Activated T-helper 17 cell treated with anti-CD3 and anti-CD28 coated beads, Interleukin-2, amount 50 U/mL, for 72 hours (primary cell): ENCODE measurements around the gene DDX47. TPM values are rescaled to one million over a fixed set of nuclear protein-coding genes. Genes with fewer than 3 reads are reported as not detected.
"Not testable (repeated sequence)": the region's sequence is repeated elsewhere in the genome, so short reads cannot be mapped to it uniquely, and the experiment has no call there.

ENCODE experiments used
- ATAC-seq: fragments of 150-1000 bp; cut with Tn5 transposase; replicated peaks from 2 replicates; pipeline ENCODE4 v1.10.0; 2021; ENCODE audit warnings: mild to moderate bottlenecking, moderate library complexity
- H3K27ac Mint-ChIP-seq: one replicate; pipeline ENCODE4 v1.8.0; 2022; ENCODE audit warnings: mixed read lengths
- H3K27me3 Mint-ChIP-seq: one replicate; pipeline ENCODE4 v1.8.0; 2022; ENCODE audit warnings: mixed read lengths
- H3K36me3 Mint-ChIP-seq: one replicate; pipeline ENCODE4 v1.8.0; 2022; ENCODE audit warnings: low read depth, mild to moderate bottlenecking, mixed read lengths
- H3K4me1 Mint-ChIP-seq: one replicate; pipeline ENCODE4 v1.8.0; 2022; ENCODE audit warnings: mixed read lengths
- H3K4me3 Mint-ChIP-seq: one replicate; pipeline ENCODE4 v1.8.0; 2022; ENCODE audit warnings: mild to moderate bottlenecking, mixed read lengths
- H3K9me3 Mint-ChIP-seq: one replicate; pipeline ENCODE4 v1.8.0; 2022; ENCODE audit warnings: mixed read lengths
- total RNA-seq, 2 donors: library from RNA; stranded (reverse); gene quantifications; one replicate each; pipeline ENCODE4 v1.2.3, GENCODE V29; 2022

The DDX47 gene
- total RNA-seq, 2 donors from 2014 or later = 90.0 to 90.4 TPM

DNA sequence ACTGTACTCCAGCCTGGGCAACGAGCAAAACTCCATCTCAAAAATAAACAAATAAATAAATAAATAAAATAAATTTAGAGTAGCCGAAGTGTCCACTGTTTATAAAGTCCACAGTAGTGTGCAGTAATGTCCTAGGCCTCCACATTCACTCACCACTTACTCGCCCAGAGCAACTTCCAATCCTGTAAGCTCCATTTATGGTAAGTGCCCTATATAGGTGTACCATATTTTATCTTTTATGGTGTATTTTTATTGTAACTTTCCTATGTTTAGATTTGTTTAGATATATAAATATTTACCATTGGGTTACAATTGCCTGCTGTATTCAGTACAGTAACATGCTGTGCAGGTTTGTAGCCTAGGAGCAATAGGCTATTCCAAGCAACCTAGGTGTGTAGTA, 40.3 kb downstream of the DDX47 start:
- H3K27ac Mint-ChIP-seq = no peak overlapping the region
- no peaks in the 10 kb centered on the region for H3K27me3 Mint-ChIP-seq

DNA sequence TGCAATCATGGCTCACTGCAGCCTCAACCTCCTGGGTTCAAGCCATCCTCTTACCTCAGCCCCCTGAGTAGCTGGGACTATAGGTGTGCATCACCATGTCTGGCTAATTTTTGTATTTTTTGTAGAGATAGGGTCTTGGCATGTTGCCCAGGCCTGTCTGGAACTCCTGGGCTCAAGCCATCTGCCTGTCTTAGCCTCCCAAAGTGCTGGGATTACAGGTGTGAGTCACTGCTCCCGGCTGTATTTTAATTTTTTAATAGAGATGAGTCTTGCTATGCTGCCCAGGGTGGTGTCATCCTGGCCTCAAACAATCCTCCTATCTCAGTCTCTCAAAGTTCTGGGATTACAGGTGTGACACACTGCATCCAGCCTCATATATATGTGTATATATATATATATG, 46.5 kb downstream of the DDX47 start:
- H3K36me3 Mint-ChIP-seq = peaks cover 13% of the 10 kb centered on the region
- no peaks in the 10 kb centered on the region for H3K9me3 Mint-ChIP-seq
- no peak overlapping the region for H3K27ac Mint-ChIP-seq
- no peaks in the 10 kb centered on the region for H3K4me1 Mint-ChIP-seq
- H3K27me3 Mint-ChIP-seq = no peaks in the 10 kb centered on the region
- no peak overlapping the region for H3K4me3 Mint-ChIP-seq
- ATAC-seq = no peak

More for the DNA sequence above, 40.3 kb downstream of the DDX47 start:
- Mint-ChIP-seq H3K4me1 (no peaks in the 10 kb centered on the region), H3K4me3 (no peak overlapping the region), H3K9me3 (peaks cover 7% of the 10 kb centered on the region), H3K36me3 (no peaks in the 10 kb centered on the region)
- ATAC-seq = no peak

DNA sequence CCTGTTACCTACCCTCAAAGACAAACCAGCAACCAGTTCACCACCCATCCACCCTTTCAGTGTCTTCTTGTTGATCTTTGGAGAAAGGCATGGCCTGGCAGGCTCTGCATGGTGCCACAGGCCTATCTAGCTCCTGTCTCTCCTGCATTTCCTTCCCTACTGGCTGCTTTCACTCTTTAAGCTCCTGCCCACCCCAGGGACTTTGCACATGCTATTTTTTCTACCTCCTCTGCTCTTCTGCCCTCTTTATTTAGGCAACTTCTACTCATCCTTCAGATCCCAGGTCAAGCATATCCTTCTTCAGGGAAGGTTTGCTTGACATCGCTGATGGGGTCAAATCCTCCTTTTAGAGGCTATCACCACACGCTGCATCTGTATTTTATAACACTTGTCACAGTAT, 51.1 kb downstream of the DDX47 start:
- peaks cover 8% of the 10 kb centered on the region for H3K36me3 Mint-ChIP-seq
- no peak overlapping the region for H3K4me3 Mint-ChIP-seq
- H3K27me3 Mint-ChIP-seq = no peaks in the 10 kb centered on the region
- no peak overlapping the region for H3K27ac Mint-ChIP-seq
- no peak for ATAC-seq
- H3K4me1 Mint-ChIP-seq = no peaks in the 10 kb centered on the region
- H3K9me3 Mint-ChIP-seq = no peaks in the 10 kb centered on the region

DNA sequence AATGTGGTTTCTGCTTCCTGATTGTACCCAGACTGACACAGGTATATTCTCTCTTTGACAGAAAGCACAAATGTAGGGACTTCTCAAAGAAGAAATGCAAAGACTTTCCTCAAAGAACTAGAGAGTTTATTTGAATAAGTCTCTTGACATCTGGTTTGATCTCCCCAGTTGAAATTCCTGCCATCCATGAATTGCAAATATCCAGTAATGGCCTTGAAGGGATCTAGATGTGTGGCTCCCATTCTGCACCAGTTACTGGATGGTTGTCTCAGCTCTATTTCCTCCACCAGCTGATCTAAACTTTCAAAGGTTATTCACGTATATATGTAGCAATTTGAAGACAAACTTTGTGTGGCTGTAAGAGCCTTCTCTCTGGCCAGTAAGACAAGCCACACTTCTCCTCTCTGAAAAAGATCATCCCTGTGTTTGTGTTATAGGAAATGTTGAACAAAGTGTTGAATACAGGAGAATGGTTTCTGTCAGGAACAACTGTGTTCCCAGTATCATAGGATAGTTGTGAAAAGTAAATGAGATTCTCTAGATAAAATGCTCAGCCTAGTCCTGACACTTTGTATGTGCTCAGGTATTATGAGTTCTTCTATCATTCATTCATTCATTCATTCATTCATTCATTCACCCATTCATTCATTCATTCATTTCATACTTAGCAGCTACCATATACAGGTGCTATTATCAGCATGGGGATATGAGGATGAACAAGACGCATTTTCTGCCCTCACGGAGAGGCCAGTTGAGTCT, 55.5 kb downstream of the DDX47 start:
- Mint-ChIP-seq H3K4me3 (no peak overlapping the region), H3K9me3 (no peaks in the 10 kb centered on the region), H3K27ac (no peak overlapping the region), H3K27me3 (no peaks in the 10 kb centered on the region), H3K4me1 (no peaks in the 10 kb centered on the region), H3K36me3 (peaks cover 5% of the 10 kb centered on the region)
- ATAC-seq = no peak

DNA sequence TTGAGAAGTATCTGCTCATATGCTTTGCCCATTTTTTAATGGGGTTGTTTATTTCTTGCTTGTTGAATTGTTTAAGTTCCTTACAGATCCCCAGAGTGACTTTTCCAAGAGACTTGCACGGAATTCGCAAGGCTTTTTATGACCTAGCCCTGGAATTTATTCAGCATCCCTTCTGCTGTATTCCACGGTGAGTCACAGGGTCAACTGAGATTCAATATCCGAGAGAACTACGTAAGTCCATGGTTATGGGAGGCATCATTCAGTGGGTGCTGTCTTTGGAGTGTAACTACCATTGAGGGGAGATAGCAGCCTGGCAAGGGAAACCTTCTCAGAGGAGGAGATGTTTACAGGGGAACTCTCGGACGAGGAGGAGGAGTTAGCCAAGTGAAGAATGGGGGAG, 57.3 kb downstream of the DDX47 start:
- no peak for ATAC-seq
- H3K4me3 Mint-ChIP-seq = no peak overlapping the region
- no peaks in the 10 kb centered on the region for H3K36me3 Mint-ChIP-seq
- H3K27me3 Mint-ChIP-seq = no peaks in the 10 kb centered on the region
- H3K9me3 Mint-ChIP-seq = no peaks in the 10 kb centered on the region
- no peak overlapping the region for H3K27ac Mint-ChIP-seq
- no peaks in the 10 kb centered on the region for H3K4me1 Mint-ChIP-seq

DNA sequence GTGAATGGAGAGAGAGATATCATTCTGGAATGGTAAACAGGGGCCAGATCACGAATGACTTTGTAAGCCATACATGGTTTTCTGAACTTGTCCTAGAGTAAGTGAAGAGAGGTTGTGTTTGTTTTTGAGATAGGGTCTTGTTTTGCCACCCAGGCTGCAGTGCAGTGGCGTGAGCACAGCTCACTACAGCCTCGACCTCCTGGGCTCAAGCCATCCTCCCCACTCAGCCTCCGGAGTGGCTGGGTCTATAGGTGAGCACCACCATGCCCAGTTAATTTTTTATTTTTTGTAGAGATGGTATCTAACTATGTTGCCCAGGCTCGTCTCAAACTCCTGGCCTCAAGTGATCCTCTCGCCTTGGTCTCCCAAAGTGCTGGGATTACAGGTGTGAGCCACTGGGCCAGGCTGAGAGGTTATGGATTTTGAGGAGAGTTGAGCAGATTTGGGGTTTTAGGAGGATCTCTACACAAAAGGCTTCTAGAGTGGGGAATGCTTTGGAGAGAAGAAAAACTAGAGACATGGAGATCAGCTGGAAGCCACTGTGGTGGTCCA, 58.5 kb downstream of the DDX47 start:
- Mint-ChIP-seq H3K4me3 (no peak overlapping the region), H3K27ac (no peak overlapping the region), H3K4me1 (no peaks in the 10 kb centered on the region), H3K9me3 (no peaks in the 10 kb centered on the region), H3K27me3 (no peaks in the 10 kb centered on the region), H3K36me3 (no peaks in the 10 kb centered on the region)
- no peak for ATAC-seq

DNA sequence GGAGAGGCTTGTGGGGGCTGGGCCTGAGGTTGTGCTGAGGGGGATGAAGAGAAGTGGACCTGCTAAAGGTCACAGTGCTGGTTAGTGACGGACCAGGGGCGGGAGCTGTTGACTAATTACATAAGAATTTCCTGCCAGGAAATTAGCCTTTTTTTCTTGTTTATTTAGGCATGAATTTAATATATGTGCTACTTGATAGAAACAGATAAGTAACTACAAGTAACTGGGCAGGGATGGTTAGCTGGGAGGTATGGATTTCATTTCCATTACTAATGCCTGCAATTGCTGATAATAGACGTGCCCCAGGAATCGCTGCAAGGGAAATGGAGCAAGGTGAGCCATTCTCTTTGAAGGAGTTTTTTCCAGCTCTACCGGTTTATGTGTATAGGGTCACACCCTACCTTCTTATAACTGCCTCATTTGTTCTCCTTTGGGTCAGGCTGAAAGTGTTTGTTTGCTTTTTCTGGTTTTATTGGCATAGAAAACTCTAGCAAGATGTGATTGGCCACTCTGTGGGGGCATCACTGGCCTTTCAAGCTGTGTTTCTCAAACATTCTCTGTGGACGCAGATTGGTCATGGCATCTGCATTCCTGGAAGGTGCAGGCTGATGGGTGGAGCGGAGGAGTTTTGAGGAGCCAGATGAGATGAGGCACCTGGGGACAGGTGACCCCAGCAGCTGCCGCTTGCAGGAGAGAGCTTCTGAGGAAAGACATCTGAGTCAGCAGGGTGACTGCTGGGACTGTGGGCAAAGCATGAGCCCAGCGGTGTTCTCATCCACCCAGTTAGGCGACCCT, 59.2 kb downstream of the DDX47 start:
- no peaks in the 10 kb centered on the region for H3K9me3 Mint-ChIP-seq
- no peak overlapping the region for H3K27ac Mint-ChIP-seq
- no peak for ATAC-seq
- no peaks in the 10 kb centered on the region for H3K4me1 Mint-ChIP-seq
- H3K27me3 Mint-ChIP-seq = no peaks in the 10 kb centered on the region
- H3K36me3 Mint-ChIP-seq = no peaks in the 10 kb centered on the region
- H3K4me3 Mint-ChIP-seq = no peak overlapping the region

DNA sequence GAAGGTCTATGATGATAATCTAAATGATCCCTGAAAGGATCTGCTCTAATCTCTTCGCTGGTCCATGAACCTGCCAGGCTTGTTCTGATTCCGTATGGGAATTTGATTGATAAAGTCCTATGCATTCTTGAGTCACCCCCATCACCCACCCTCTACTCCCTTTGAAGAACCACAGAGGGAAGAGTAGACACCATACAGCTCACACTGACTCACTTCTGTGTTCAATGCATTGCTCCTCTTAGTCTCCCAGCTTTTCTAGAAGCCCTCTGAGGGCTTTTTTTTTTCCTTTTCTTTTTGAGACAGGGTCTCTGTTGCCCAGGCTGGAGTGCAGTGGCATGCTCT, 59.8 kb downstream of the DDX47 start:
- no peaks in the 10 kb centered on the region for H3K9me3 Mint-ChIP-seq
- H3K27me3 Mint-ChIP-seq = no peaks in the 10 kb centered on the region
- H3K4me3 Mint-ChIP-seq = no peak overlapping the region
- H3K36me3 Mint-ChIP-seq = no peaks in the 10 kb centered on the region
- H3K27ac Mint-ChIP-seq = no peak overlapping the region
- no peak for ATAC-seq
- no peaks in the 10 kb centered on the region for H3K4me1 Mint-ChIP-seq

DNA sequence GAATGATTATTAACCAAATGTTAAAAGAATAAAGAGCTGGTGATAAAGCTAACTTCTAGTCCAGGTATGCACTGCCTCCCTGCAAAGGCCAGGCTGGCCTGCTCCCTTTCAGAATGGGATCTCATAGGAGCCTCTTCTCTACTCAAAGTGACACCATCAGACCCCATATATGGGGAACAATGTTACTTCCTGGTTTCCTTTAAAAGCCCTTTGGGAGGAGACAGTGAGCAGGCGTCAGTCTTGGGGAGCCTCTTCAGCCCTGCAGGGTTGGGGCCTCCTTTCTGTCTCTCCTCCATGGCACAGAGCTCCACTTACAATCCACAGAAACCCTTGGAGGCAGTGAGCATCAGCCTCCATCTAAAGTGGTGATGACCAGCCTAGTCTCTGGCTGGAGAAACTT, 60.9 kb downstream of the DDX47 start:
- Mint-ChIP-seq H3K4me3 (no peak overlapping the region), H3K4me1 (no peaks in the 10 kb centered on the region), H3K9me3 (no peaks in the 10 kb centered on the region), H3K36me3 (no peaks in the 10 kb centered on the region), H3K27ac (no peak overlapping the region), H3K27me3 (no peaks in the 10 kb centered on the region)
- no peak for ATAC-seq

DNA sequence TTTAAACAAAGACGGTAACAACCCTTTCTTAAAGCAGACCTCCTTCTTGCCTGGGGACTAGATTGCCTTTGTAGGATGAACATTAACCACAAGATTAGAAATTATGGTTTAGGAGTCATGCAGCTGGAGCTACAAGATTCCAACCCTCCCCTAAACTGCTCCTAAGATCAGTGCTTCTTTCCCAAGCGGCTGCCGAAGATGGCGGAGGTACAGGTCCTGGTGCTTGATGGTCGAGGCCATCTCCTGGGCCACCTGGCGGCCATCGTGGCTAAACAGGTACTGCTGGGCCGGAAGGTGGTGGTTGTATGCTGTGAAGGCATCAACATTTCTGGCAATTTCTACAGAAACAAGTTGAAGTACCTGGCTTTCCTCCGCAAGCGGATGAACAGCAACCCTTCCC, 62.2 kb downstream of the DDX47 start:
- H3K4me1 Mint-ChIP-seq, H3K36me3 Mint-ChIP-seq, H3K27me3 Mint-ChIP-seq, H3K9me3 Mint-ChIP-seq, ATAC-seq, H3K27ac Mint-ChIP-seq, H3K4me3 Mint-ChIP-seq: not testable (repeated sequence)

DNA sequence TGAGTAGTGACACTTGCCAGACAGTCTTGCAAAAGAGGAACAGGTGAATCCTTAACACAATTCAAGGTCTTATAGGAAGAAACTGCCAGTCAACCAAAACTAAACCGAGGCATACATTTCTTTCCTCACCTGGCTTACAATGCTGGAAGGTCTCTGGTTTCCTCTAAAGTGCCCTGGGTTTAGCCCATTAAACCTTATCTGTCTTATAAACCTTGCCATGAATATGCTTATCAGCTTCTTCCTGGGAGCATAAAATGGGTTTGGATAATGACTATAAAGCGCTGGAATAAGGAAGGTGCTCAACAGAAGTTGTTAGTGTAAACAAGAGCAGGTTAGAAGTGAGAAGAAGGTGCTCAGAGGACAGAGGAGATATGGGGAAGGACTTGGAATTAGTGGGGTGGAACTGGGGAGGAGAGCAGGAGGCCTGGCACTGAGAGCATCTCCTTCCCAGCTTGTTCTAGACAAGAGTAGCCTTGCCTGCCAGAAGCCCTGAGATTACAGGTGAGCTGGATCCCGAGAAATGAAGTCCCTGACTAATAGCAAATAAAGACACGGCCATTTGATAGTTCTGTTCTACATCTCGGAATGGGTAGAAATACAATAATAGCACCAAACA, 64.1 kb downstream of the DDX47 start:
- H3K27ac Mint-ChIP-seq = no peak overlapping the region
- no peaks in the 10 kb centered on the region for H3K9me3 Mint-ChIP-seq
- peaks cover 5% of the 10 kb centered on the region for H3K27me3 Mint-ChIP-seq
- H3K4me1 Mint-ChIP-seq = no peaks in the 10 kb centered on the region
- ATAC-seq = no peak
- H3K4me3 Mint-ChIP-seq = no peak overlapping the region
- H3K36me3 Mint-ChIP-seq = no peaks in the 10 kb centered on the region

DNA sequence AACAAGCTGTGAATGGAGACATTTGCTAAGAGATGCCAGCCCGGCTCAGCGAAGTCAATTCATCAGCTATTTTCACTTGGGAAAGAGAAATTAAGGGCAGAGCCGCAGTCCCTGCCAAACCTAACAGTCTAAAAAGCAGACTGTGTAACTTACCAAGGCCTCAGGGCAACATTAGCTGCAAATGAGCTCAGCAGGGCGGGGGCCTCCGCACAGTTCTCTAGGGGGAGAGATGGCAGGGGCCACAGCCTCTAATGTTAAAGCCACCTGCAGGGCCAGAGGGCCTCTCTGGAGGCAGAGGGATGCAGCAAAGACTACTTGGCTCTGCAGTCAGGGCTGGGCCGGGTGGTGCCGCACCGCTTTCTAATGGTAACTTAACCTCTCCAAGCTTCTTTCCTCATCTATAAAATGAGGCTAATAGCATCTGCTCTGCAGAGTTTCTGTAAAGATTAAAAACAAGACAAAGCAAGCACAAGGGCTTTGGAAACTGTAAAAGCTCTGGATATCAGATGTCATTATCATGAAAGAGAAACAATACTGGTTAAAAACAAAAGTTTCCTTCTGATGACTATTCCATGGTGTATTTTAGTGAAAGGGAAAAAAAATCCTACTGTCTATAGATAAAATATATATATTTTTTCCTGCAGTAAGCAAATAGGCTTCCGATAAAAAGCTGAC, 64.8 kb downstream of the DDX47 start:
- H3K36me3 Mint-ChIP-seq = no peaks in the 10 kb centered on the region
- ATAC-seq = no peak
- no peaks in the 10 kb centered on the region for H3K4me1 Mint-ChIP-seq
- H3K27me3 Mint-ChIP-seq = peaks cover 5% of the 10 kb centered on the region
- no peaks in the 10 kb centered on the region for H3K9me3 Mint-ChIP-seq
- H3K4me3 Mint-ChIP-seq = no peak overlapping the region
- no peak overlapping the region for H3K27ac Mint-ChIP-seq
